Left hindlimb (tissue), 1 donor: ENCODE results near the gene CD300E.
A peak's percentile ranks its signal among the peaks of the same experiment; 100 is the strongest.
"Not testable (repeated sequence)": the region's sequence is repeated elsewhere in the genome, so short reads cannot be mapped to it uniquely, and the experiment has no call there.

Experiments used
- DNase-seq: peaks from one replicate; pipeline ENCODE4 v3.0.0-alpha.2; 2018

Gene CD300E, protein sequence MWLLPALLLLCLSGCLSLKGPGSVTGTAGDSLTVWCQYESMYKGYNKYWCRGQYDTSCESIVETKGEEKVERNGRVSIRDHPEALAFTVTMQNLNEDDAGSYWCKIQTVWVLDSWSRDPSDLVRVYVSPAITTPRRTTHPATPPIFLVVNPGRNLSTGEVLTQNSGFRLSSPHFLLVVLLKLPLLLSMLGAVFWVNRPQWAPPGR

DNA sequence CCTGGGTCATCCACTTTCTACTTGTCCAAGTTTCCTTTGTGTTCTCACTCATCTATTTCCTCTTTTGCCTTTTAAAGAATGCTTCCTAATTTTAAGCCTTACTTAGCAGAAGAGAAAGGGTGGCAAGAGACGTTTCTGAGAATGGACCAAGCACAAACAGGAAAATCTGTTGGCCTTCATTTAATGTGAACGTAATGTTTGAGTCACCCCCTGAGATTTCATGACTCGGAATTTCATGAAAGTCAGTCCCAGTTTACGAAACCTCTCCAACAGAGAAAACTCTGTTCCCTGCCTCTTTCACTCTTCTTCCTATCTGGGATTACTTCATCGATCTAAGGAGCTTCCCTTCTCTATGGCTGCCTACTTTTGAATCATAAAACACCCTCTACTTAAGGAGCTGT lies at the start of gene CD300E:
TSS of gene CD300E (minus strand) at position 46 of the 401 bp plus-strand sequence. CDS start 117 bp downstream, outside the sequence.
- DNase-seq, result no peak

DNA sequence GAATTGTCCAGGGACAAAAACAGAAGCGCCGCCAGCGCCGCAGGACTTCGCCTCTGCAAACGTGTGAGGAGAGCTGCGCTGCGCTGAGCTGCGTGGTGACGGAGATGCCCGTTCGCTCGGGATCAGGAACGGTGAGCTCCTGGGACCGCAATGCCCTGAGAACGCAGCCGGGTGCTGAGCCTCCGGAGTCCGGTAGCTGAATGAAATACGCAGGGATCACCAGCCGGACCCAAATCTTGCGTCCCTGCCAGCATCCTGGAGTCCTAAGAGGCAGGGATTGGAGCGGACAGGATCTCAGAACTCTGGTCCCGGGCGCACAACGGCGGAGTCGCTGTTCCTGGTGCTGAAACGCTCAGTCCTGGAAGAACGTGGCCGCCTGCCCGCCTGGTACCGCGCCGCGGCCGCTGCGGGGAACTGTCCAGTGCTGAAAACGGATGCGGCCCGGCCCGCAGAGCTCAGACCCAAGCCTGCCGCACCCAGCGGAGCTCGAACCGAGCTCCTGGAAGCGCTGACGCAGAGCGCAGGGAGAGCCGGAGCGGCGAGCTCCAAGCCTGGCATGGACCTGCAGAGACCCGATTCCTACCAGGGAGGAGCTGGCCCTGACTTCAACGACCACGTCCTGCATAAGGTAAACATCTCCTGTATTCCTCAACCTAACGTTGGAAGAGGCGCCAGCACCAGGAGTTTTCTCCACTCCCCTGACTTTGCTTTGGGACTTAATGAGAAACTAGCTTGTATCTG lies 47.7 kb upstream of the CD300E start:
- DNase-seq, result peak; percentile 79

- DNase-seq, result no peak
Observed at GRCh38 chr17:74670329-74670728, 46.8 kb upstream of the CD300E start.

DNA sequence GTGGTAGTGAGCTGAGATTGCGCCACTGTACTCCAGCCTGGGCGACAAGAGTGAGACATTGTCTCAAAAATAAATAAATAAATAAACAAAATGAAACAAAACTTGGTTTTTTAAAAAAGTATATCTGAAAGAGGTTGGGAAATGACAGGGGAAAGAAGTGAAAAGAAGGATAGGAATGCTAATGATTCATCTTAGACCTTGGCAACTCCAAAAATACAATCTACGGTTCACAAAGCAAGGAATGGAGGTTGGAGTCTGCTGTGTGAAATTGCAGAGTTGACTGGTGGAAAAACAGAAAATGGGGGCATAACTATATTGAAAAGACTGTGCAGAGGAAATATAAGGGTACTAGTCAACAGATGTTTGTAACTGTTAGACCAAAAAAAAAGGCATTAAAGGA lies 40.0 kb upstream of the CD300E start:
- DNase-seq, result no peak

DNA sequence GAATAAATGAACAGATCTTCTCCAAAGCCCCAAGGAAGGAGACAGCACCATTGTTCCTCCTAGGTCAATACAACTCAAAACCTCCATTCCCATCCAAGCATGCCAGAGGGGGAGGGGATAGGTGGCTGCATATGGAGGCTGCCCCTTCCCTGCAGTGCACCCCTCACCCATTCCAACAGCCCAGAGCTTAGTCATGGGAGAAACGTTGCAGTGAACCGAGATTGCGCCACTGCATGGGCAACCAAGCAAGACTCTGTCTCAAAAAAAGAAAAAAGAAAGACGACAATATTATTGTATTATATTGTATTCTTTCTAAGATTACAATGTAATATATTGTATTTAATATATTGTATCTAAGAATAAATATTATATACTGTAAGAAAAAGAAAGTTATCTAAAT lies 36.4 kb upstream of the CD300E start:
- DNase-seq, result no peak

- DNase-seq, result no peak
Observed at GRCh38 chr17:74658620-74659019, 35.1 kb upstream of the CD300E start.

DNA sequence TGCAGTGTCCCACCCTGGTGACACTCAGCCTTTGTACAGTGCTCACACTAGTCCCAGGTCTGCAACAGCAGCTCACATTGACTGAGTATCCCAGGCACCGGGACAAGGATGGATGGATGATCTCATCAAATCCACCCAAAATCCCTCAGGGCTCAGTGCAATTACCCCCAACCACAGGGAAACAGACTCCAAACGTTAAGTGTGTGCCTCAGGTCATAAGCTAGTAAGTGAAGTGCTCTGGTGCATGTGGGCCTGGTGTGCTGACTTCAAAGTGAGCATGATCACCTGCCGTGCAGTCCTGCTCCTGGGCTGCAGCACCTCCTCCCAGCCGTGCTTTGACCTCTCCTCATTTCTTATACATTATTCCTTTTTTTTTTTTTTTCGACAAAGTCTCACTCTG lies 31.2 kb upstream of the CD300E start:
- no peak for DNase-seq

- DNase-seq, result no peak
Observed at GRCh38 chr17:74652020-74652419, 28.5 kb upstream of the CD300E start.

DNA sequence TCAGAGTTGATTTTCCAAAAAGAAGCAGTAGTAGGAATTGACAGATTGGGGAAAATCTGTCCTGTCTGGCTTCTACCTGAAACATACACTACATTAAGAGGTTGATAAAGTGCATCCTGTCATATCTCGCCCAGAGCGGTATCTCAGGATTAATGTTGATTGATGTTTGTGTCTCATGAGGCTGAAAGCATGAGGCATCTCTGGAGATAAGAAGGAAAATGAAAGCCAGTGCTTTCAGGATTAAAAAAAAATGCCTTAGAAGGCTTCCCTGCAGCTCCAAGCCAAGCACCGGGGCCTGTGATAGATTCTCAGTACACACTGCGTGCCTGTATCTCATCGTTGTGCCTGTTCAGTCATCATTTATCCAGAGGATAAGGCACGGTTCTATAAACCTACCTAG lies 26.4 kb upstream of the CD300E start:
- DNase-seq, result no peak

DNA sequence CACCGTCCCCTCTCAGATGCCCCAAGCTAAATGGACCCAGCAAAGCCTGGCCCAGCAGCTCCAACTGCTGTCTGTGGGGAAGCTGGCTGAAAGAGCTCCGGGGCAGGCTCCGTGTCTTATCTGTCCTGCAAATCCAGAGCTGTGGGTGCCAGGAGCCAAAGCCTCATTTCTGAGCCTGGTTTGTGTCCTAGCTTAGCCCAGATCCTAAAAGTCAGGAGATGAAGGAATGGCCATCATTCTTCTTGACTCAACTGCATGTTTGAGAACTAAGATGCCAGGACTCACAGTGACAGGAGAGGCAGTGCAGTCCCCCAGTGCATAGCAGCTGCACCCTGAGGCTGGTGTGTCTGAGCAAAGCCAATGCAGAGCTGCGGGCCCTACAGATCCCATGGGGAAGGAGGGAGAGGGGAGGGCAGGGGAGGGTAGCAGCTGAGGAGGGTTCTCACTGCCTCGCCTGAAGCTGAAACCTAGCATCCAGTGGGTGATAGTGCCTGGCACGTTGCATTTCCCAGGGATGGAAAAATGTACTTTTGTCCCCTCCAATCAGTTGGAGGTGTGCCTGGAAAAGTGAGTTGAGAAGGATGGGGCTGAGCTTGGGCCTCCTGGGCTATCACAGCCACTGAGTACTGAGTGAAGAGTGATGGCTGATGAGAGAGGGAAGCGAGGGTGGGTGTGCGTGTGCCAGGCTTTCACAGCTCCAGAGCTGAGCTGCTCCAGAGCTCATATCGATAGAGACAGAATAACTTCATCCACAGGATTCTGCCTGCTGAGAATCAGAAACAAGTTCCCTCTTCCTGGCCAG lies 24.5 kb upstream of the CD300E start:
- DNase-seq, result no peak

- no peak for DNase-seq
Observed at GRCh38 chr17:74646231-74646630, 22.7 kb upstream of the CD300E start.

- no peak for DNase-seq
Observed at GRCh38 chr17:74645010-74645409, 21.5 kb upstream of the CD300E start.

DNA sequence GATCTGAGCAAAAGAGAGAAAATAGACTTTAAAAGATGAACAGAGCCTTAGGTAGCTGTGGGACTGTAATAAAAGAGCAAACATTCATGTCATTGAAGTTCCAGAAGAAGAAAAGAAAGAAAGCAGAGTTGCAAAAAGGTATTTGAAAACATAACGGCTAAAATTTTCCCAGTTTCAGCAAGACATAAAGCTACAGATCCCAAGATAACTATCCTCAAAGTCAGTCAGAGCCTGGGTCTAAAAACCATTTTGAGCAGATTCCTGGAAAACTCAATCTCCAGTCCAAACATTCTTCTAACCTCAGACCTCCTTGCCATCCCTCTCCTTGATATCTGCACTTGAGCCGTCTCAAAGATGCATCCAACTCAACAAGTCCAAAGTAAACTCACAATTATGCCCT lies 20.9 kb upstream of the CD300E start:
- no peak for DNase-seq

DNA sequence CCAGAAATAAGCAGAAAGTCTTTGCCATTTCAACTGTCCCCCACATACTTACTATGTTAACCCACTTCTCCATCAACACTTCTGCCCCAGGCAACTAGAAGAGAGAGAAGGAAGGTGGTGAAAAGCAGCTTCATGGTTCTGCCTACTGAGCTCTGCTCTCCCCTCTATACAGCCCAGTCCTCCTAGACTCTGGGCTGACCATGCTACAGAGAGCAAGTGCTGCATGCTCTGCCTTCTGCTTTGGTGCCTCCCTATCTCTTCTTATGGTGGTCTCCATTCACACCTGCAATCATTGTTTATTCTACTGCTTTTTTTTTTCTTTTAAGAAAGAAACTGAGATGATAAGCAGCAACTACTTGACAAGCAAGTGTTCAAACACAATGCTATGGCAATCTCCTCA lies 20.3 kb upstream of the CD300E start:
- DNase-seq, result no peak

DNA sequence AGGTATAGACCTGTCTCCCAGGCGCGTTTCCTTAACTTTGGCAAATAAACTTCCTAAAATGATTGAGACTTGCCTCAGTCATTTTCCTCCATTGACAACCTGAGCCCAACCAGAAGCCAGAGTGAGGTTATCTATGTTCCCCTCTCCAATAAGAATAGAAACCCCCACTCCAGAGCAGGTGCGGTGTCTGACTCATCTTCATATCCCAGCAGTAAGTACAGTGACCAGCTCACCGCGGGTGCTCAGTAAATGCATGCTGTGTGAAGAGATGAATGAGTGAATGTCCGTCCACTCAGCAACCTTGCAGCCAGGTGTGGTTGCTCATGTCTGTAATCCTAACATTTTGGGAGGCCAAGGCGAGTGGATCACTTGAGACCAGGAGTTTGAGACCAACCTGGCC lies 19.5 kb upstream of the CD300E start:
- no peak for DNase-seq

GRCh38 chr17:74642556-74642955 lies 19.0 kb upstream of the CD300E start:
- DNase-seq, result no peak

DNA sequence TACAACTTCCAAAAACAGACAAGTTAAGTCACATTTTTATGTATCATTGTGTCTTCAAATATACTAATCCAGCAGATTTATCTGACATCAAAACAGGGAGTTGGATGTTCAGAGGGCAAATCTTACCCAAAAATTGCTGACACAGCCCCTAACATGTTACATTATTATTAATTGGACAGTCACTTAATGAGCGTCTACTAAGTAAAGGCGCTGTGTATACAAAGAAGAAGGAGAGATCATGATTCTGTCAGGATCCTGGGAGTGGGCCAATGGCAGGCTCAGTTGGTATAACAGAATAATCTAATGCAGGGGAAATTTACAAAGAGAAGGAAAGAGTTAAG lies 18.4 kb upstream of the CD300E start:
- DNase-seq, result no peak

- no peak for DNase-seq
Observed at GRCh38 chr17:74641224-74641957, 17.9 kb upstream of the CD300E start.

GRCh38 chr17:74639704-74640151 lies 16.2 kb upstream of the CD300E start:
- no peak for DNase-seq

GRCh38 chr17:74637926-74638325 lies 14.4 kb upstream of the CD300E start:
- no peak for DNase-seq

GRCh38 chr17:74637265-74637664 lies 13.7 kb upstream of the CD300E start:
- DNase-seq, result no peak

DNA sequence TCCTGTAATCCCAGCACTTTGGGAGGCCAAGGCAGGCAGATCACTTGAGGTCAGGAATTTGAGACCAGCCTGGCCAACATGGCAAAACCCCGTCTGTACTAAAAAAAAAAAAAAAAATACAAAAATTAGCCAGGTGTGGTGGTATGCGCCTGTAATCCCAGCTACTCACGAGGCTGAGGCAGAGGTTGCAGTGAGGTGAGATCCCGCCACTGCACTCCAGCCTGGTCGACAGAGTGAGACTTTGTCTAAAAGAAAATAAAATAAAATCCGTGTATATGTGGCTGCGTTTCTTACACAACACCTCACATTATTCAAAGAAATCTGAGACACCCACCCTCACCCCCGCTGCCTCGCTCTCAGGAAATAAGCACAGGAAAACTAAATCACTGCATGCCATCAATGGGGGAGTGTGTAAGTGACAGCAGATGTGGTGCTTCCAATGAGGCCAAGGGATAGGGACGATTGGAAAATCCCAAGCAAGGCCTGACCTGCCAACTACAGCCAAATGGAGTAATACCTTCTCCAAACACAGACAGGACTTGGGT lies 13.1 kb upstream of the CD300E start:
- not testable (repeated sequence) for DNase-seq

DNA sequence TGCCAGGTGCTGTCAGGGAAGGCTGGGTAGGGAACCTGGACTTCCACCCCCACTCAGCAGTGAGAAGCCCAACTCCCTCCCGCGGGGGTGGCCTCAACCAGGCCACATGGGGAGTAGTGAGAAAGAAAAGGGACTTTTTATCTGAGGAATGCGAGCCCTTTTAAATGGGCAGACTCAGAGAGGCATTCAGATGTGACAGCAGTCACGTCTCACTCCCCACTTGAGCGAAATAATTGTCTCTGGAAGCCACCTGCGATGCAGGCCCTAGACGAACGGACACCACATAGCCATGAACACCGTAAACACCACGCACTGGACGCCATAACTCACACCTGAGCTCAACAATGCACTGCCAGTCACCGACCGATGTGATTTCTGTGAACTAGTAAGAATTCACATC lies 11.9 kb upstream of the CD300E start:
- DNase-seq, result no peak
